NB4 (cell line): Measurements from ENCODE around the gene PRM2.

Source experiments
- DNase-seq: peaks from one replicate; pipeline ENCODE4 v3.0.0; 2010; ENCODE audit warnings: low read depth
- H3K4me3 ChIP-seq: one replicate; pipeline ENCODE4 v1.5.1; 2011; ENCODE audit warnings: mild to moderate bottlenecking, low read depth, low read length, moderate library complexity
- MYC ChIP-seq: IDR thresholded peaks from 2 replicates; pipeline ENCODE4 v1.6.1; 2011; ENCODE audit warnings: low read depth, low read length
- POLR2A ChIP-seq: IDR thresholded peaks from 2 replicates; pipeline ENCODE4 v1.6.1; 2011; ENCODE audit warnings: mild to moderate bottlenecking; ENCODE audit not compliant: insufficient read length; ENCODE audit errors: extremely low read depth
- TF ChIP-seq, protein P1 (sequence below): IDR thresholded peaks from one replicate; pipeline ENCODE4 v1.5.1; 2012; ENCODE audit warnings: low read depth, low read length
- TF ChIP-seq, protein P2 (sequence below): IDR thresholded peaks from 2 replicates; pipeline ENCODE4 v1.6.1; 2011; ENCODE audit warnings: low read depth, low read length

PRM2 gene

DNA sequence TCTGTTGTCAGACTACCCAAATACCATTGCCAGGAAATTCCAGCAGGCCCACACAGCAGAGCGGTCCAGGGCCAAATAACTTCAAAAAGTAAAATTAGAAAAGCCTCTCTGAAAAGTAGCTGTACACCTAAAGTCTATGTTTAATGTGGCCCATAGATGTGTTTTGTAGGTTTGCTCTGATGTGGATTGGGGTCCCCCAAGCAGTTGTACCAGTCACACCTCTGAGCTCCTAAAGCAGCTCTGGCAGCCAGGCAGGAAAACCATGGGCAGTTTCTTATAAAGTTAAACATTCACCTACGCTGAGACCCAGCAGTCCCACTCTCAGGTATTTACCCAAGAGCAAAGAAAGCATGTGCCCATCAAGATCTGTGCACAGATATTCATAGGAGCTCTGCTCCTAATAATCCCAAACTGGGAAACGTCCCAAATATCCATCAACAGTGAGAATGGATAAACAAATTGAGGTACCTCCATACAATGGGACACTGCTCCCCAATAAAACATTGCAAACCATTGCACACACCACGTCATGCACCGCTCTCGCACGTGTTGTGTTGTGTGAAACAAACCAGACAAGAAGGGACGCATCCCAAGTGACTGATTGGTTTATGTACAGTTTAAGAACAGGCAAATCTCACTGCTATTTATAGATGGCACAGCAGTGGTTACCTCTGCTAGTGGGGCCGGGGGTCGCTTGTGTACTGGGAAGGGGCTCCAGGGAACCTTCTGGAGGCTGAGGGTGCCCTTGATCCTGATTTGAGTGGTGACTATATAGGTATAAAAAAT is 20.6 kb upstream of the PRM2 start:
- no peak overlapping the region for H3K4me3 ChIP-seq

DNA sequence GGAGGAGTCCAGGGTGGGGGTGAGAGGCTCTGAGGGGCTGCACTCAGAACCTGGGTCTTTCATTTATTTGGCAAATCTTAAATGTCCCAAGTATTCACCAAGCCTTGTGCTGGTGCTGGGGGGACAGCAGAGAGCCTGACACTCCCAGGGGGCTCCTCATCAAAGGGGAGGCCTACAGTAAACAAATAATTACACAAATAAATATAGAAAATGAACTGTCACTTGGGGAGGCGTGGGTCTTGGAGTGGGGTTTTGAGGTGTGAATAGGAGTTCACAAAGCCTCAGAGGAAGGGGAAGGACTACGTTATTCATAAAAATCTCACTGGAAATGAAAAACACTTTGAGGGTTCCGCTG is 20.0 kb upstream of the PRM2 start:
- TF ChIP-seq MYC, result no peak
- TF ChIP-seq POLR2A, result no peak
- TF ChIP-seq, protein P1, sequence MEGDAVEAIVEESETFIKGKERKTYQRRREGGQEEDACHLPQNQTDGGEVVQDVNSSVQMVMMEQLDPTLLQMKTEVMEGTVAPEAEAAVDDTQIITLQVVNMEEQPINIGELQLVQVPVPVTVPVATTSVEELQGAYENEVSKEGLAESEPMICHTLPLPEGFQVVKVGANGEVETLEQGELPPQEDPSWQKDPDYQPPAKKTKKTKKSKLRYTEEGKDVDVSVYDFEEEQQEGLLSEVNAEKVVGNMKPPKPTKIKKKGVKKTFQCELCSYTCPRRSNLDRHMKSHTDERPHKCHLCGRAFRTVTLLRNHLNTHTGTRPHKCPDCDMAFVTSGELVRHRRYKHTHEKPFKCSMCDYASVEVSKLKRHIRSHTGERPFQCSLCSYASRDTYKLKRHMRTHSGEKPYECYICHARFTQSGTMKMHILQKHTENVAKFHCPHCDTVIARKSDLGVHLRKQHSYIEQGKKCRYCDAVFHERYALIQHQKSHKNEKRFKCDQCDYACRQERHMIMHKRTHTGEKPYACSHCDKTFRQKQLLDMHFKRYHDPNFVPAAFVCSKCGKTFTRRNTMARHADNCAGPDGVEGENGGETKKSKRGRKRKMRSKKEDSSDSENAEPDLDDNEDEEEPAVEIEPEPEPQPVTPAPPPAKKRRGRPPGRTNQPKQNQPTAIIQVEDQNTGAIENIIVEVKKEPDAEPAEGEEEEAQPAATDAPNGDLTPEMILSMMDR, result no peak
- TF ChIP-seq, protein P2, sequence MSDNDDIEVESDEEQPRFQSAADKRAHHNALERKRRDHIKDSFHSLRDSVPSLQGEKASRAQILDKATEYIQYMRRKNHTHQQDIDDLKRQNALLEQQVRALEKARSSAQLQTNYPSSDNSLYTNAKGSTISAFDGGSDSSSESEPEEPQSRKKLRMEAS, result no peak
- no peak overlapping the region for H3K4me3 ChIP-seq
- no peak for DNase-seq

More for the DNA sequence above, 20.6 kb upstream of the PRM2 start:
- TF ChIP-seq, protein P1, result no peak
- peak; percentile 15 for DNase-seq

DNA sequence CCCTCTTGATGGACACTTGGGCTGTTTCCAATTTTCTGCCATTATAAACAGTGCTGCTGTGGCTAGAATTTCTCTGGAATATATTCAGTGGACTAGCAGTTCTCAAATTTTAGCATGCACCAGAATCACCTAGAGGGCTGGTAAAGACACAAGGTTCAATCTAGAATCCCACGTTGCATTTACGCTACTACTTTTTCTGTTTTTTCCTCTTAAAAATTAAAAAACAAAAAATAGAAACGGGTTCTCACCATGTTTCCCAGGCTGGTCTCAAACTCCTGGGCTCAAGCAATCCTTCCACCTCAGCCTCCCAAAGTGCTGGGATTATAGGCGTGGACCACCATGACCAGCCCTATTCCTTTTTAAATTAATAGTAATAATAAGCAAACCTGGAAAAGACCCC is 19.4 kb upstream of the PRM2 start:
- TF ChIP-seq, protein P1, result no peak
- TF ChIP-seq, protein P2, result no peak
- TF ChIP-seq POLR2A (no peak), MYC (no peak)
- no peak for DNase-seq

DNA sequence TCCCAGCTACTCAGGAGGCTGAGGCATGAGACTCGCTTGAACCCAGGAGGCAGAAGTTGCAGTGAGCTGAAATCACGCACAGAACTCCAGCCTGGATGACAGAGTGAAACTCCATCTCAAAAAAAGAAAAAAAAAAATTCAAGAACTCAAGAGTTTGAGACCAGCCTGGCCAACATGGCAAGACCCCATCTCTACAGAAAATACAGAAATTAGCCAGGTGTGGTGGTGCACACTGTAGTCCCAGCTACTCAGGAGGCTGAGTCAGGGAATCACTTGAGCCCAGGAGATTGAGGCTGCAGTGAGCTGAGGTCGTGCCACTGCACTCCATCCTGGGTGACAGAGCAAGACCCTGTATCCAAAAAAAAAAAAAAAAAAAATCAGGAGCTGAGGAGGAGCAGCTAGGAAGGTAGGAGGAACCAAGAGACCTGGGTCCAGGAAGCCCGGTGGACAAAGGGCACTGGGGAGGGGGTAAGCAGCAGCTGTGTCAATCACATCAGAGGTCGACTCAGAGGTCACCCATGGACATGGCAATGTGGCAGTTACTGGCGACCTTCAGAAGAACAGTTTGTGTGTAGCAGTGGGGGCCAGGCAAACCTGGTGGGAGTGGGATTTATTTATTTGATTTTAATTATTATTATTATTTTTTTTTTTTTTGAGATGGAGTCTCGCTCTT is 15.9 kb upstream of the PRM2 start:
- TF ChIP-seq, protein P1, result no peak
- no peak for TF ChIP-seq MYC
- TF ChIP-seq, protein P2, result no peak
- no peak for TF ChIP-seq POLR2A
- no peak overlapping the region for H3K4me3 ChIP-seq
- DNase-seq, result no peak

More for the DNA sequence above, 19.4 kb upstream of the PRM2 start:
- H3K4me3 ChIP-seq, result no peak overlapping the region

DNA sequence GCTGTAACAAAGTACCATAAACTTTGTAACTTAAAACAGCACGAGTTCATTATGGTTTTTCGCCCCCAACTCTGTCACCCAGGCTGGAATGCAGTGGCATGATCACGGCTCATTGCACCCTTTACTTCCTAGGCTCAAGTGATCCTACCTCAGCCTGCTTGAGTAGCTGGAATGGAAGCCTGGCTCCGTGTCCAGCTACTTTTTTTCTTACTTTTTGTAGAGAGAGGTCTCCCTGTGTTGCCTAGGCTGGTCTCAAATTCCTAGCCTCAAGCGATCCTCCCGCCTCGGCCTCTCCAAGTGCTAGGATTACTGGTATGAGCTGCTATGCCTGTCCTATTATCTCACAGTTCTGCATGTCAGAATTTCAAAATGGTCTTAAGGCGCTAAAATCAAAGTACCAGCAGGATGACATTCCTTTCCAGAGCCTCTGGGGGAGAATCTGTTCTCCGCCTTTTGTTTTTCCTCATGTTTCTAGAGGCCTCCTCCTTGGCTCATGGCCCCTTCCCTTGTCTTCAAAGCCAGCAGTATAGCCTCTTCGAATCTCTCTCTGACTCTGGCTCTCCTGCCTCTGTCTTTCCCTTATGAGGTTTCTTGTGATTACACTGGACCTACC is 14.9 kb upstream of the PRM2 start:
- DNase-seq, result no peak
- TF ChIP-seq, protein P2, result no peak
- TF ChIP-seq MYC (no peak), POLR2A (no peak)
- TF ChIP-seq, protein P1, result no peak
- H3K4me3 ChIP-seq, result no peak overlapping the region
